Colon (tissue), 2 donors: ENCODE results near the gene RAVER1.

Experiments
- FAIRE-seq: peaks from 2 replicates; lab custom pipeline; 2012; peaks lifted over from hg19 to GRCh38; lab: Jason Lieb, UNC
- donor health status: control.
- donor health status: control.

RAVER1 gene

GRCh38 chr19:10269333-10270179 is 63.8 kb downstream of the RAVER1 start:
- no peak for FAIRE-seq

DNA sequence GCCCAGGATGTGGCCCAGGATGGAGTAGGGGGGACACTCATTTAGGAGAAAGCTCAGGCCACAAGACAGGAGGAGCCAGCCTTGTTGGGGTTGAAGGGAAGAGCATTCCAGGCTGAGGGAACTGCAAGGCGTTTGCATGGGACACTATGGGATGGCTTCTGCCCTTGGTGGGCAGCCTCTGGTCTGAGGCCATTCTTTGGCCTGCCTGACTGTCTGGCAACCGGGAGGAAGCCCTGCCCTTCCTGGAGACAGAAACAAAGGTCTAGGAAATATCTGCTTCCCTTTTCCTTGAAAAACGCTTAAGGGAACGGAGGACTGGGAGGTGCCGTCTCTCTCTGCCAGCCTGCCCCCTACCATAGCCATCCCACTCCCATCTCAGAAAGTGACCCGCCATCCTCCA is 65.3 kb downstream of the RAVER1 start:
- FAIRE-seq = no peak

- FAIRE-seq = no peak
Observed at GRCh38 chr19:10266706-10267105, 66.6 kb downstream of the RAVER1 start.
